Activated naive CD8-positive, alpha-beta T cell treated with anti-CD3 and anti-CD28 coated beads for 36 hours (primary cell): Measurements from ENCODE around the gene KRTAP4-8. TPM values are rescaled to one million over a fixed set of nuclear protein-coding genes. Genes with fewer than 3 reads are reported as not detected.
"Not testable (repeated sequence)": the region's sequence is repeated elsewhere in the genome, so short reads cannot be mapped to it uniquely, and the experiment has no call there.

Experiments used
- DNase-seq: peaks from one replicate; pipeline ENCODE4 v3.0.0; 2021
- H3K27ac Mint-ChIP-seq: one replicate; pipeline ENCODE4 v1.8.0; 2022; ENCODE audit warnings: mild to moderate bottlenecking, moderate library complexity, mixed read lengths
- H3K27me3 Mint-ChIP-seq: one replicate; pipeline ENCODE4 v1.8.0; 2022; ENCODE audit warnings: mild to moderate bottlenecking, mixed read lengths
- H3K36me3 Mint-ChIP-seq: one replicate; pipeline ENCODE4 v1.8.0; 2021; ENCODE audit warnings: mild to moderate bottlenecking, mixed read lengths
- H3K4me1 Mint-ChIP-seq: one replicate; pipeline ENCODE4 v1.8.0; 2021; ENCODE audit warnings: mixed read lengths
- H3K4me3 Mint-ChIP-seq: one replicate; pipeline ENCODE4 v1.8.0; 2022; ENCODE audit warnings: mild to moderate bottlenecking, moderate library complexity, mixed read lengths
- H3K9me3 Mint-ChIP-seq: one replicate; pipeline ENCODE4 v1.8.0; 2022; ENCODE audit warnings: mixed read lengths
- total RNA-seq, 2 experiments: library from RNA; stranded (reverse); gene quantifications; one replicate each; pipeline ENCODE4 v1.2.3, GENCODE V29; 2021

The KRTAP4-8 gene
- total RNA-seq, 2 experiments from 2014 or later, result not detected

DNA sequence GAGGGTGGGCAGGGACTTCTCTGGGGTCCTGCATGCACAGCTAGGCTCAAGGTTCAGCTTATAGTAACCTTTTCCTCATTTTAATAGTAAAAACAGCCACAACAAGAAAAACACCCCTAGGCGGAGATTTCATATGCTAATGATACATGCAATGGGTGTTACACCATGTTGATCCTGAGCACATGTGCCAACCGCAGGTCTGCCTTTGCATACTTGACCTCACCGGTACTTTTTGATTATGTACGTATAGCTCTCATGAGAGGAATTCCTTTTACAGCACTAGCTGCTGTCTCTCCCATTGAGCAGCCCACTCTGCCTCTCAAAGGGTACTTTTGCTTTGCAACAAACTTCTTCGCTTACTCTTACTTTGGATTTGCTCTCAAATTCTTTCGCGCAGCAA lies 1.9 kb downstream of the KRTAP4-8 start:
- Mint-ChIP-seq H3K27ac (no peak overlapping the region), H3K4me1 (peaks cover 8% of the 10 kb centered on the region), H3K9me3 (peaks cover 4% of the 10 kb centered on the region), H3K36me3 (no peaks in the 10 kb centered on the region), H3K27me3 (peaks cover 3% of the 10 kb centered on the region), H3K4me3 (no peak overlapping the region)
- DNase-seq, result no peak

DNA sequence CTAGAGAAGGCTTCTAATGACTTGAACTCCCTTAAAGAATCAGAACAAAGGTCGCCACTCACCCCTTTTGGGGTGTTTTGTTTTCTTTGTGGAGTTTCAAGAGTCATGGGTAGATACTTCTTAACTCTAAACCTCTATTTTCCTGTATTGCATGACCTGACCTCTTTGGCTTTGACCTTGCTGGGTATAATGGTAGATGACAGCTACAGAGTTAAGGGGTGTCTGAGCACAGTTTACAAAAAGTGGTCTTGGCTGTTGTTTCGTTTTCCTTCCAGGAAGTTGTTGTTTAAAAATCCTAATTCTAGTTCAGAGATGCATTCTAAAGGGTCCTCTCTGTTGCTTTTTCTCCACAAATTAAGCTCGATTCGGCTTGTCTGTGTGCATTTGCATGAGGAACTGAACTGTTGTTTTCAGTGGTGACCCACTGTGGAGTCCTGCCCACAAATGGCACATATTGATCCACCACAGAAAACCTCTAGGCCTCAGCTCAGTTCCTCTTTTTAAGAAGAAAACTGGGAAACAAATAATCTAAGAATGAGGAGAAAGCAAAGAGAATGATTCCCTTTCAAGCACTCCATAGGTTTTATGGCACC lies 9.1 kb downstream of the KRTAP4-8 start:
- H3K36me3 Mint-ChIP-seq, H3K4me1 Mint-ChIP-seq, DNase-seq, H3K4me3 Mint-ChIP-seq, H3K9me3 Mint-ChIP-seq, H3K27me3 Mint-ChIP-seq, H3K27ac Mint-ChIP-seq: not testable (repeated sequence)

- not testable (repeated sequence) for DNase-seq, H3K9me3 Mint-ChIP-seq, H3K36me3 Mint-ChIP-seq, H3K27ac Mint-ChIP-seq, H3K27me3 Mint-ChIP-seq, H3K4me1 Mint-ChIP-seq, H3K4me3 Mint-ChIP-seq
Observed at GRCh38 chr17:41084100-41084856, 13.7 kb downstream of the KRTAP4-8 start, which contains the start of gene KRTAP4-7. Gene KRTAP4-7, plus strand, starts transcription at chr17:41084150. Its CDS starts 57 bp downstream, at chr17:41084207.

GRCh38 chr17:41083427-41083826 lies 14.5 kb downstream of the KRTAP4-8 start:
- not testable (repeated sequence) for H3K36me3 Mint-ChIP-seq, H3K9me3 Mint-ChIP-seq, H3K27me3 Mint-ChIP-seq, DNase-seq, H3K4me3 Mint-ChIP-seq, H3K4me1 Mint-ChIP-seq, H3K27ac Mint-ChIP-seq

DNA sequence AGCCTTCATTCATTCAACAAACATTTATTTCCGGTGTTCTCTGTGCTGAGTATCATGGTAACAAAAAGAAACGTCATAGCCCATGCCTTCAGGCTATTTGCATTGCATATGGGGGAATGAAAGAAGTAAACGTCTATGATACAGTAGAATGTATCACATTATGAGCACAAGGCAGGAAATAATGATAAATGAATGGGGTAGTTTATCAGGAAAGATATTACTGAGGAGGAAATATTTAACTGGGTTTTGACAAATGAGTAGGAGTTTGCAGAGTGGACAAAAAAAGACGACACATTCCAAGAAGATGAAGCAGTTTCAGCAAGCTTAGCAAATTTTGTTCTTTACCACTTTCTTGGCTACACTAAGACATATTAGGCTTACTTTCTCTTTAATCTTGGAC lies 15.3 kb downstream of the KRTAP4-8 start:
- Mint-ChIP-seq H3K36me3 (no peaks in the 10 kb centered on the region), H3K27ac (no peak overlapping the region), H3K9me3 (no peaks in the 10 kb centered on the region), H3K27me3 (peaks cover 2% of the 10 kb centered on the region), H3K4me1 (no peaks in the 10 kb centered on the region), H3K4me3 (no peak overlapping the region)
- no peak for DNase-seq

- Mint-ChIP-seq H3K4me1 (no peaks in the 10 kb centered on the region), H3K36me3 (no peaks in the 10 kb centered on the region), H3K27ac (no peak overlapping the region), H3K27me3 (peaks cover 15% of the 10 kb centered on the region), H3K4me3 (no peak overlapping the region), H3K9me3 (no peaks in the 10 kb centered on the region)
- no peak for DNase-seq
Observed at GRCh38 chr17:41076788-41077187, 21.2 kb downstream of the KRTAP4-8 start.

DNA sequence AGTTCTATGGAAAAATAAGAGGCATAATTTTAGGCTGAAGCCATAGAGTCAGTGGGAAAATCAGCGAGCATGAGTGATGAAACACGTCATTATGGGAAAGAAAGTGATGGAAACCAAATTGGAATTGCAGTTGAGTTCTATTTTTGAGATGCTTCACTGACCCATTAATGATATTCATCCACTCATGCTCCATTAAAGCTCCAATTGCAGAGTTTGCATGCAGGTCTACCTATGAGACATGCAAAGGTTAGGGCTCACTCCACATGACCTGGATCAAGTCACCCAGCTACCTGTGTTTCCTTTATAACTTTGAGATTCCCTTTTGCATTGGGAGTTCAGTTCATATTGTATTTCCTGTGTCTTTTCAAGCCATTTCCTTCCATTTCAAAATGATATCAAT lies 24.3 kb downstream of the KRTAP4-8 start:
- Mint-ChIP-seq H3K4me1 (peaks cover 2% of the 10 kb centered on the region), H3K9me3 (no peaks in the 10 kb centered on the region), H3K27ac (no peak overlapping the region), H3K27me3 (peaks cover 15% of the 10 kb centered on the region), H3K4me3 (no peak overlapping the region), H3K36me3 (no peaks in the 10 kb centered on the region)
- no peak for DNase-seq

DNA sequence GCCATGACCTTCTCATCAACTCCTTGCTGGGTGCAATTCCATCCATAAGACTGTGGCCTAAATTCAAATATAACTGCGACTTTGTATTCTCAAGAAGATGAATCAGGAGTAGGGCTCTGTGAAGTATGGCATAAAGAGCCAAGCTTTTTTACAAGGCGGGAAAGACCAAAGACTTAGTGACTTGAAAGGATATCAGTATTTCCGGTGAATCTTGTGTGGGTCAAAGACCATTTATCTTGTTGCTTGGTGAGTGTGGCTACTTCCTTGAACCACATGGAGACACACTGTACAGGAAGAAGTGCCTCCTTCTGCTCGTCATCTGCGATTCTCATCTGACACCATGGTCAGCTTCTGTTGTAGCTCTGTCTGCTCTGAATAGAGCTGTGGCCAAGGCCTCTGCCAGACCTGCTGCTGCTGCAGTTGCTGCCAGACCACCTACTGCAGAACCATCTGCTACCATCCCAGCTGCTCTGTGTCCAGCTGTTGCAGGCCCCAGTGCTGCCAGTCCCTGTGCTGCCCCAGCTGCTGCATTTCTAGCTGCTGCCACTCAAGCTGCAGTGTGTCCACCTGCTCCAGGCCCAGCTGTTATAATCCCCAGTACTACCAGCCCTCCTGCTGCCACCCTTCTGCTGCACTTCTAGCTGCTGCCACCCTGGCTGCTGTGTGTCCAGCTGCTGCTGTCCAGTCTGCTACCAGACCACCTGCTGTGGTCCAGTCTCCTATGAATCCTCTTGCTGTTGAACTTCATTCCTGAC lies 26.2 kb downstream of the KRTAP4-8 start:
- peaks cover 2% of the 10 kb centered on the region for H3K4me1 Mint-ChIP-seq
- no peak for DNase-seq
- H3K27me3 Mint-ChIP-seq, result peaks cover 11% of the 10 kb centered on the region
- no peak overlapping the region for H3K4me3 Mint-ChIP-seq
- no peaks in the 10 kb centered on the region for H3K36me3 Mint-ChIP-seq
- H3K9me3 Mint-ChIP-seq, result no peaks in the 10 kb centered on the region
- no peak overlapping the region for H3K27ac Mint-ChIP-seq

- Mint-ChIP-seq H3K27ac (no peak overlapping the region), H3K4me1 (peaks cover 2% of the 10 kb centered on the region), H3K9me3 (no peaks in the 10 kb centered on the region), H3K27me3 (no peaks in the 10 kb centered on the region), H3K36me3 (no peaks in the 10 kb centered on the region), H3K4me3 (no peak overlapping the region)
- DNase-seq, result no peak
Observed at GRCh38 chr17:41069031-41069430, 28.9 kb downstream of the KRTAP4-8 start.

GRCh38 chr17:41067281-41067680 lies 30.7 kb downstream of the KRTAP4-8 start:
- Mint-ChIP-seq H3K36me3 (no peaks in the 10 kb centered on the region), H3K27ac (no peak overlapping the region)
- DNase-seq, result no peak

GRCh38 chr17:41065829-41066624 lies 31.9 kb downstream of the KRTAP4-8 start, which contains the start of gene KRTAP2-4:
Gene KRTAP2-4, minus strand, starts transcription at chr17:41065879. Its CDS starts 34 bp downstream, at chr17:41065845.
- peaks cover 4% of the 10 kb centered on the region for H3K27me3 Mint-ChIP-seq
- no peak within 1 kb of the TSS for H3K4me3 Mint-ChIP-seq
- no peak for DNase-seq
- H3K4me1 Mint-ChIP-seq, result peaks cover 2% of the 10 kb centered on the region
- no peaks in the 10 kb centered on the region for H3K9me3 Mint-ChIP-seq
- H3K27ac Mint-ChIP-seq, result no peak within 1 kb of the TSS
- H3K36me3 Mint-ChIP-seq, result no peaks in the 10 kb centered on the region

More at GRCh38 chr17:41067281-41067680, 30.7 kb downstream of the KRTAP4-8 start:
- Mint-ChIP-seq H3K4me1 (peaks cover 2% of the 10 kb centered on the region), H3K27me3 (no peaks in the 10 kb centered on the region), H3K9me3 (no peaks in the 10 kb centered on the region), H3K4me3 (no peak overlapping the region)

GRCh38 chr17:41065016-41065689 lies 32.8 kb downstream of the KRTAP4-8 start:
- H3K9me3 Mint-ChIP-seq, H3K4me1 Mint-ChIP-seq, H3K27ac Mint-ChIP-seq, DNase-seq, H3K4me3 Mint-ChIP-seq, H3K36me3 Mint-ChIP-seq: not testable (repeated sequence)
- H3K27me3 Mint-ChIP-seq, result peaks cover 13% of the 10 kb centered on the region

DNA sequence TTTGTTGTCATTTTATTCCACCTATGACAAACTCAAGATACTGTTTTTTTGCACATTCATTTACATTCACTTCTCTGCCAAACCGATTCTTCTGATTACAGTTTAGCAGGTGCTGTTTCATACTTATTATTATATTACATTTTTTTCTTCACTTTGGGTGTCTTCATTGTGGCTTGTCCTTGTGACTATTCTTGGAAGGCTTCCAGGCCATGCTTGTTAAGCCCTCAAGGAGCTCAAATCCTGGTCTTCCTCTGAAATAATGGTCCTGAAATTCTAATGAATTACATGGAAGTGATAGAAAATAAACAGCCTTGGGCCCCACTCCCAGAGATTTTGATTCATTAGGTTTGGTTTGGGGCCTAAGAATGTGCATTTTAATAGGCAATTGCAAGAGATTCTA lies 33.6 kb downstream of the KRTAP4-8 start:
- Mint-ChIP-seq H3K4me1 (peaks cover 2% of the 10 kb centered on the region), H3K36me3 (no peaks in the 10 kb centered on the region)

GRCh38 chr17:41063449-41063848 lies 34.5 kb downstream of the KRTAP4-8 start:
- no peaks in the 10 kb centered on the region for H3K4me1 Mint-ChIP-seq
- no peak overlapping the region for H3K27ac Mint-ChIP-seq
- no peaks in the 10 kb centered on the region for H3K36me3 Mint-ChIP-seq
- no peak overlapping the region for H3K4me3 Mint-ChIP-seq
- peaks cover 21% of the 10 kb centered on the region for H3K27me3 Mint-ChIP-seq
- H3K9me3 Mint-ChIP-seq, result no peaks in the 10 kb centered on the region
- DNase-seq, result no peak

More for the DNA sequence above, 33.6 kb downstream of the KRTAP4-8 start:
- Mint-ChIP-seq H3K27me3 (peaks cover 17% of the 10 kb centered on the region), H3K9me3 (no peaks in the 10 kb centered on the region), H3K27ac (no peak overlapping the region), H3K4me3 (no peak overlapping the region)
- DNase-seq, result no peak
